HG02759 (cell line): ENCODE results near the gene POGLUT2.
"Not testable (repeated sequence)": the region's sequence is repeated elsewhere in the genome, so short reads cannot be mapped to it uniquely, and the experiment has no call there.

ENCODE experiments used
- ATAC-seq: cut with Tn5 transposase; IDR thresholded peaks from one replicate; pipeline ENCODE4 v1.9.1; 2021; ENCODE audit warnings: mild to moderate bottlenecking, moderate library complexity; ENCODE audit not compliant: unreplicated experiment

POGLUT2 gene

DNA sequence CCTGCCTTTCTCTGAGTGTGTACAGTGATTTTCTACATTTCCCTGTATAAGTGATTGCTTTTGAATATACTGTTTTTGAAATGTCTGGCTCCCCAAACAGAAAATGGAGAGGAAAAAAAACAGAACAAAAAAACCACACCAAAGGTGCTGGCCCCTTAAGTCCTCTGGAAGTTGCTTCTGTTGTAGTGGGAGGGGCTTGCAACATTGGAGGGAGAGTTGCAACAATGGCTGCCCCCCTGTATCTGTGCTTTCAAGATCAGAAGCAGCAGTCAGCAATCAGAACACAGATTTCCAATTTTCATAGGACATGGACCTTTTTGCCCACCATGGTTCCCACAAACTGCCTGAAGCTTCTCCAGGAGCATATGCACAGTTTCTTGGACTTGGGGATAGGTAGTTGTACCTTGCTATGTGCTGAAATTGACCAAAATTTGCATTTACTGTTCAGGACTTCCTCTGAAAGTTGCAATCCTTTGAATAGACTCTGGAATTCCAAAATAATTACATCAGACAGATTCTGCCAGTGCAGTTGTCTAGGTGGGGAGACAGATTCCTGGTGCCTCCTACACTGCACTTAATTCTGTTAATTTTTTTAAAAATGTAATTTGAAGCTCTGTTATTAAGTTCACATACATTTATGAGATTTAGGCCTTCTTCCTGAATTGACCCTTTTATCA is 14.0 kb upstream of the POGLUT2 start:
- no peak for ATAC-seq

- no peak for ATAC-seq
These were observed 8.9 kb upstream of the POGLUT2 start for GRCh38 chr13:102807699-102808098.

DNA sequence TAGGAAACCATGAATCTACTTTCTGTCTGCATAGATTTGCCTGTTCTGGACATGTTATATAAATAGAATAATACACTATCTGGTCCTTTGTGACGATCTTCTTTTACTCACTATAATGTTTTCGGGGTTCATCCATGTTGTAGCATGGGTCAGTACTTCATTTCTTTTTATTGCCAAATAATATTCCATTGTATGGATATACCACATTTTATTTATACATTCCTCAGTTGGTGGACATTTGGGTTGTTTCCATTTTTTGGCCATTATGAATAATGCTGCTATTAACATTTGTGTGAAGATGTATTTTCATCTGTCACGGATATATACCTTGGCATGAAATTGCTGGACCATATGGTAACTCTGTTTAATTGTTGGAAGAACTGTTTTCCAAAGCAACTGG is 6.9 kb upstream of the POGLUT2 start:
- no peak for ATAC-seq

DNA sequence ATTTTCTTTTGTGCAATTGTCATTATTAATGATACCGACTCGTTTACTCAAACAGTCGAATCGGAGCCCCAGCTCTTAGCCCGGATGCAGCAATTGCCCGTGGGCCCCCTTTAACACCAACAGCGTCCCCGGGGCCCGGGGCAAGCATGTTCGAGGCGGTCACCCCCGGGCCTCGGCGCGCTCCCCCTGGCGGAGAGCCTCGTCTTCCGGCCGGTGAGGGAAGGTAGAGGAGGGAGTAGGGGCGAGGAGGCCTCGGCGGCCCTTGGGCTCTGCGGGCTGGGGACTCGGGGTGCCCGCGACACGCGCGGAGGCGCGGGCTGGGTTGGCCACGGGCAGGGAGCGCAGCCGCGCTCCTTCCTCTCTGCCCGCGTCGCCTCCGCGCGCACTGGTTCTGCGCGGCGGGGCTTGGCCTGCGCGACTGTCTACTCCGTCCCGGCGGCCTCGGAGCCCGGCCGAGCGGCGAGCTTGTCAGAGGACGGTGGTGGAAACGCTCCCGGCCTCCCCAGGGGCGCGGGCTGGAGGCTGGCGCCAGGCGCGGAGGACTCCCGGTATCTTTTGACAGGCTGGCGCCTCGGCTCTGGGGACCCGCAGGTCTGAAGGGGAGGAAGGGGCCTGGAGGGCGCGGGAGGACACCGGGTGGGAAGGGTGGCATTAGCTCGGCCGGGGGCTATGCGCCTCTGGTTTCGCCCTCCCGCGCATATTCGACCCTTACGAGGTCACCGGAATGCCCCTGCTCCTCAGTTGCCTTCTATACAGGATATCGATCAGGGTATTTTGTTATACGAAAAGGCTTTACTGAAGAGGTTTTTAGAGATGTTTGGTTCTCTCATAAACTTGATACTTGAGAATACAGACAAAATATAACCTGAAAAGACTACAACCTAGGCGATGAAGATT is 1.6 kb upstream of the POGLUT2 start:
- peak; percentile 80 for ATAC-seq

GRCh38 chr13:102799426-102800144 is 809 bp upstream of the POGLUT2 start:
- ATAC-seq, result peak; percentile 6

DNA sequence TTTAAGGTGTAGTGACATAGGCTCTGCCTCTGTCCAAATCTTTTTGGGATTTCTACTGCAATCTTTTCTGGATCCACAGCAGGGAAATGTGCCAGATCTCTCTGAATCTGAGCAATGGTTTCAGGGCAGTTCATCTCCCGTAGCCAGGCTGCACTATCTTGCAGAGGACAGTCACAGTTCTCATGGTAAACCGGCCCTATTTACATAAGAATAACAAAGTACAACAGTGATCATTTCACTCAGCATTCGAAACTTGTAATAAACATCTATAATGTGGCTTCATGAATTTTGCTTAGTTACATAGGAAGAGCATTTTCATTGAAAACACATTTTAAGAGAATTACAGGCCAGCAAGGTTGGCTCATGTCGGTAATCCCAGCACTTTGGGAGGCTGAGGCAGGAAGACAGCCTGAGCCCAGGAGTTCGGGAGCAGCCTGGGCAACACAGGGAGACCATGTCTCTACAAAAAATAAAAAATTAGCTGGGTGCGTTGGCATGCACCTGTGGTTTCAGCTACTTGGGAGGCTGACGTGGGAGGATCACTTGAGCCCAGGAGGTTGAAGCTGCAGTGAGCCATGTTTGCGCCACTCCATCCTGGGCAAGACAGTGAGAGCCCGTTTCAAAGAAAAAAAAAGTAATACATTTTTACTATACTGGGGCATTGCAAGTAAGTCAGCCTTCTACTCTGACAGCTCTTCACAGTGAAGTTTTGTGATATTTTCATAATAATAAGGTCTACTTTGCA is 5.0 kb downstream of the POGLUT2 start:
- ATAC-seq, result no peak

GRCh38 chr13:102792396-102792795 is 6.4 kb downstream of the POGLUT2 start:
- ATAC-seq, result no peak

- no peak for ATAC-seq
These were observed 10.1 kb downstream of the POGLUT2 start for GRCh38 chr13:102788683-102789082.

DNA sequence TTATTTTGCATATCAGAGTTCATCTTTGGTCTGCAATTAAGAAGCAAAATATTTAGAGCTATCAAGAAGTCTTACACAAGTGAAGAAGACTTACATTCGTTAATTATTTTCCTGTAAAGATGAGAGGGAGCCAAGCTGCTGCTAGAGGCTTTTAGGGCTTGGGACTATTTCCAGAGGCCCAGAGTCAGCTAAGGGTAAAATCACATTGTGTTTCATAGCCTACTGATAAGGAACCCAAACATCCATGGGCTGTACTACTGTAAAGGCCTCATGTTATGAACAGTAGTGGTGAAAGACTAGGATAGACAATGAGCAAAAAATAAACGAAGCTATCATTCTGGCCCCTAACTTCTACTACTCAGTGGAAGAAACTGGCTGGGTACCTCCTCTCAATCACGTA is 14.3 kb downstream of the POGLUT2 start:
- no peak for ATAC-seq

- no peak for ATAC-seq
These were observed 17.2 kb downstream of the POGLUT2 start for GRCh38 chr13:102781591-102781990.

DNA sequence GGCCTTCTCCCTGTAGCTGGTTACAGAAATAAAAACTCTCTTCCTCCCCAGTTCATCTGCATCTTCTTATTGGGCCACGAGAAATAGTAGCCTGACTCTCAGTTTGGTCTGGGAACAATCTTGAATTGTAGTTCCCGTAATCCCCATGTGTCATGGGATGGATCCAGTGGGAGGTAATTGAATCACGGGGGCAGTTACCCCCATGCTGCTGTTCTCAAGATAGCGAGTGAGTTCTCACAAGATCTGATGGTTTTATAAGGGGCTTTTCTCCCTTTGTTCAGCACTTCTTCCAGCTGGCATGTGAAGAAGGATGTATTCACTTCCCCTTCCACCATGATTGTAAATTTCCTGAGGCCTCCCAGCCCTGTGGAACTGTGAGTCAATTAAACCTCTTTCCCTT is 18.1 kb downstream of the POGLUT2 start:
- ATAC-seq, result not testable (repeated sequence)

DNA sequence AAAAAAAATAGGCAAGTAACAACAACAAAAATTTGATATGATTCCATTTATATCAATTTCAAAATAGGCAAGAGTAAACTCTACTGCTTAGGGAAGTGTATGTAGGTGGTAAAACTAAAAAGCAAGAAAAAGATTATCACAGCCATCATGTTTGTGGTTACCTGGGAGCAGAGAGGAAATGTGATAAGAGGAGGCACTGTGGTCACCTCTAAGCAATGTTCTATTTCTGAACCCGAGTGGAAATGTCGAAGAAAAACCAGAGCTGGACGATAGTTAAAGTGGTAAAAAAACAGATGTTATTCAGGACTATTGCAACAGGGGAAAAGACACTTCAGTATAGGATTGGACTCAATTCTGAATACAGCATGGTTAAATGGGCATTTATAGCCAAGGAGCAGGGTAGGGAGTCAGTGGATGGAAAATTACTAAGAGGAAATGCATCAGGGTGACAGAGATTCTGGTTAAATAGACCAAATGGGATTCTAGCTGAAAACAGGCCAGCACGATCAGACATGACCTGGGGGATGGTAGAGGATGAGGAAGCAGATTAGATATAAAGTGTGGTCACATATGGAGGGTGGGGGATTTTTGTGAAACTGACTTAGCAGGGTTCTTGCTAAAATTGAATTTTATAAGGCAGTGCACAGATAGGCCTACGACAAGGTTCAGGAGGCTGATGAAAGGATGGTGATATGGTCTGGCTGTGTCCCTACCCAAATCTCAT is 19.2 kb downstream of the POGLUT2 start:
- ATAC-seq, result peak; percentile 50

DNA sequence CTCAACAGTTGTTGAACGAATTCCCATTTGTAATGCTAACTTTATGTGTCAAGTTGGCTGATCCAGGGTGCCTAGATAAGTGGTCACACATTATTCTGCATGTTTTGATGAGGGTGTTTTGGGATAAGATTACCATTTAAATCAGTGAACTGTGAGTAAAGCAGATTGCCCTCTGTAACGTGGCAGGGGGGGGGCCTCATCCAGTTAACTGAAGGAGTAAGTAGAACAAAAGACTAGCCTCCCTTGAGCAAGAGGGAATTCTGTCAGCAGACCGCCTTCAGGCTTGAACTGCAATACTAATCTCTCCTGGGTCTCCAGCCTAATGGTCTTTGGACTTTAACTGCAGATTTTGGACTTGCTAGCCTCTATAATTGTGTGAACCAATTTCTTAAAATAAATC is 21.0 kb downstream of the POGLUT2 start:
- ATAC-seq, result no peak

GRCh38 chr13:102776271-102776670 is 22.5 kb downstream of the POGLUT2 start:
- ATAC-seq, result no peak

GRCh38 chr13:102774591-102775520 is 23.9 kb downstream of the POGLUT2 start:
- ATAC-seq, result no peak

- no peak for ATAC-seq
These were observed 24.6 kb downstream of the POGLUT2 start for GRCh38 chr13:102774214-102774568.

DNA sequence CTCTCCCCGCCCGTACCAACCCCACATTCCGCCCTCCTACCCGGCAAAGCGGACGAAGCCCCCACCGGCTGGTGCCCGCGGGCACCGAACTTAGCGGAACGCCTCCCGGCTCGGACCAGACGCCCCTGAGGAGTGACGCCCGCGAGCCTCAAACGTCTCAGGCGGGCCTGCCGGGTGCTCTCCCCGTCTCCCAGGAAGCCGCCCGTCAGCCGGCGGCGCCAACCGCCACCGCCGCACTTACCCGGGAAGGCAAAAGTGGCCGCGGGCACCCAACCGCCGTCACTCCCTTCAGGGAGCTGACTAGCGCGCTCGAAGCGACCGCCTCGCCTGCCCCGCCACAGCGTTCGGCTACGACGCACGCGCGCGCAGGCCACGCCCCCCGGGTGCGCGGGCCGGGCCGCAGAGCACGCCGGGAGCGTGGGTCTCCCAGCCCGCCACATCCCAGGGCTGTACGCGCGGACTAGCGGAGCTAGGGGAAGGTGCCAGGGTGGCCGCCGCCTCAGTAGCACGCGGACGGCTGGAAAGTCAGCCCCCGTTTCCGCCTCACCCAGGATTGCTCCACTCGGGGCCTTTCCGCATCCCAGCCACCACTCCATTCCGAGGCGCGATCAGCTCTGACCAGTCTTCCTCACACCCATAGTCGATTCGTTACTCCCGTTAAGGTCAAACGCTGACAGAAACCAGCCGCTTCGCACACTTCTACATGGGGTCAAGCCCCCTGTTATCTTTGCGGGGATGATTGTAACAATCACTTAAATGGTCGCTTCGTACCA is 25.1 kb downstream of the POGLUT2 start, which contains the start of gene TEX30:
Gene TEX30 (minus strand): TSS at position 346 of the 773 bp plus-strand sequence. CDS start 3,760 bp downstream, outside the sequence.
- peak; percentile 95 for ATAC-seq

DNA sequence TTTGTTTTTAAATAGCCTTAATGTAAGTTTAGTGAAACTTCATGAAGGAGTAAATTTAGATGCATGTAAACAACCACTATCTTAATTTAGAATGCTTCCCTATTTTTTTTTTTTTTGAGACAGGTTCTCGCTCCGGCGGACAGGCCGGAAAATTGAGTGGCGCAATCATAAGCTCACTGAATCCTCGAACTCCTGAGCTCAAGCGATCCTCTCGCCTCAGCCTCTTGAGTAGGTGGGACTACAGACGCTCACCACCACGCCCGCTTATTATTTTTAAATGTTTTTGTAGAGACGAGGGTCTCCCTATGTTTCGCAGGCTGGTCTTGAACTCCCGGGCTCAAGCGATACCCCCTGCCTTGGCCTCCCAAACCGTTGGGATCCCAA is 26.7 kb downstream of the POGLUT2 start:
- ATAC-seq, result no peak
